GM13976 (cell line): Measurements from ENCODE around the gene OSBP2.

Experiments
- DNase-seq: peaks from one replicate; pipeline ENCODE4 v3.0.0; 2012; ENCODE audit warnings: low spot score
- in situ Hi-C: fragments of 300-500 bp; cut with MboI; formaldehyde crosslinking; loops from one replicate; pipeline ENCODE4 v1.12.0; 2022; ENCODE audit warnings: low sequenced_read_pairs, mixed read lengths, inconsistent platforms; ENCODE audit not compliant: unreplicated experiment
- TF ChIP-seq, protein P1 (sequence below): IDR thresholded peaks from 2 replicates; pipeline ENCODE4 v1.5.1; 2012; ENCODE audit warnings: borderline replicate concordance, mild to moderate bottlenecking; ENCODE audit not compliant: insufficient read depth; ENCODE audit errors: extremely low read depth, missing control alignments, control extremely low read depth

Gene OSBP2

GRCh38 chr22:30882974-30883533 is 188.4 kb downstream of the OSBP2 start:
- in situ Hi-C loops: no loop called here

GRCh38 chr22:30883586-30884145 is 189.0 kb downstream of the OSBP2 start:
- TF ChIP-seq, protein P1, sequence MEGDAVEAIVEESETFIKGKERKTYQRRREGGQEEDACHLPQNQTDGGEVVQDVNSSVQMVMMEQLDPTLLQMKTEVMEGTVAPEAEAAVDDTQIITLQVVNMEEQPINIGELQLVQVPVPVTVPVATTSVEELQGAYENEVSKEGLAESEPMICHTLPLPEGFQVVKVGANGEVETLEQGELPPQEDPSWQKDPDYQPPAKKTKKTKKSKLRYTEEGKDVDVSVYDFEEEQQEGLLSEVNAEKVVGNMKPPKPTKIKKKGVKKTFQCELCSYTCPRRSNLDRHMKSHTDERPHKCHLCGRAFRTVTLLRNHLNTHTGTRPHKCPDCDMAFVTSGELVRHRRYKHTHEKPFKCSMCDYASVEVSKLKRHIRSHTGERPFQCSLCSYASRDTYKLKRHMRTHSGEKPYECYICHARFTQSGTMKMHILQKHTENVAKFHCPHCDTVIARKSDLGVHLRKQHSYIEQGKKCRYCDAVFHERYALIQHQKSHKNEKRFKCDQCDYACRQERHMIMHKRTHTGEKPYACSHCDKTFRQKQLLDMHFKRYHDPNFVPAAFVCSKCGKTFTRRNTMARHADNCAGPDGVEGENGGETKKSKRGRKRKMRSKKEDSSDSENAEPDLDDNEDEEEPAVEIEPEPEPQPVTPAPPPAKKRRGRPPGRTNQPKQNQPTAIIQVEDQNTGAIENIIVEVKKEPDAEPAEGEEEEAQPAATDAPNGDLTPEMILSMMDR: no peak
- no peak for DNase-seq
- in situ Hi-C loops: no loop called here

More at GRCh38 chr22:30882974-30883533, 188.4 kb downstream of the OSBP2 start:
- no peak for DNase-seq
- TF ChIP-seq, protein P1: no peak

GRCh38 chr22:30884211-30885000 is 189.7 kb downstream of the OSBP2 start:
- TF ChIP-seq, protein P1: no peak
- in situ Hi-C loops: no loop called here
- DNase-seq: no peak

- no peak for DNase-seq
- TF ChIP-seq, protein P1: no peak
- in situ Hi-C loops: no loop called here
These were observed 190.3 kb downstream of the OSBP2 start for GRCh38 chr22:30885001-30885366.

- in situ Hi-C loops: no loop called here
- TF ChIP-seq, protein P1: no peak
- no peak for DNase-seq
These were observed 190.9 kb downstream of the OSBP2 start for GRCh38 chr22:30885591-30885990.

DNA sequence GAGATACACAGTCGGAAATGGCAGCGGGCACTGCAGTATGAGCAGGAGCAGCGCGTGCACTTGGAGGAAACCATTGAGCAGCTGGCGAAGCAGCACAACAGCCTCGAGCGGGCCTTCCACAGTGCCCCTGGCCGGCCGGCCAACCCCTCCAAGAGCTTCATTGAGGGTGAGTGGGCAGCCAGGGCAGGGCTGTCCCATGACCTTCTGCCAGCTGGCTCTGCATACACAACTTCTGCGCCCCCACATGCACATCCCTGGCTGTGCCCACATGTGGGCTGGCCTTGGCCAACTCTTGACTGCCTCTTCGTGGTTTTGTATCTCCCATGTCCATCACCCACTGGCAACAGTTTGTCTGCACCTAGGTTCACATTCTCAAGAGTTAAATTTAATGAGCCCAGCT is 192.8 kb downstream of the OSBP2 start:
- in situ Hi-C loops: no loop called here
- DNase-seq: no peak
- TF ChIP-seq, protein P1: no peak
